Activated CD8-positive, alpha-beta memory T cell treated with anti-CD3 and anti-CD28 coated beads, Interleukin-2, amount 50 U/mL, for 24 hours (primary cell): ENCODE measurements around the gene TLE7.

Experiments used
- DNase-seq: peaks from one replicate; pipeline ENCODE4 v3.0.0-alpha.2; 2020; ENCODE audit errors: extremely low read depth

The TLE7 gene

DNA sequence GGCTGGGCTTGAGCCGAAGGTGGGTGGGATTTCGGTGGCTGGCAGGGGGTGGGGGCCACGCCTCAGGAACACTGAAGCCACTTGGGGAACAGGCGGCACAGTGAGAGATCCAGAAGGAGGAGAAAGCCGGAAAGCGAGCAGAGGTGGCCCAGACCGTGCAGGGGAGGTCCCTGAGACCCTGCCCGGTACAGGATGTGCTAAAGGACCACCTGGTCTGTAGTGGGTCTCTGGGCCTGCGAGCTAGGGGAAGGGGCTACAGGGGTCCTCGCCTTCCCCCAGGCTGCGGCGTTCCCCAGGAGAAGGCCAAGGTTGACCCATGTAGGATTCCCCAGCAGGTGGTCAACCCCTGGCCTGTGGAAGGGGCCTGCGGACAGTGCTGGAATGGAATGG, at the start of gene TLE7:
TSS of gene TLE7 (minus strand) at position 4 of the 390 bp plus-strand sequence. CDS start 8,730 bp downstream, outside the sequence.
- no peak for DNase-seq

DNA sequence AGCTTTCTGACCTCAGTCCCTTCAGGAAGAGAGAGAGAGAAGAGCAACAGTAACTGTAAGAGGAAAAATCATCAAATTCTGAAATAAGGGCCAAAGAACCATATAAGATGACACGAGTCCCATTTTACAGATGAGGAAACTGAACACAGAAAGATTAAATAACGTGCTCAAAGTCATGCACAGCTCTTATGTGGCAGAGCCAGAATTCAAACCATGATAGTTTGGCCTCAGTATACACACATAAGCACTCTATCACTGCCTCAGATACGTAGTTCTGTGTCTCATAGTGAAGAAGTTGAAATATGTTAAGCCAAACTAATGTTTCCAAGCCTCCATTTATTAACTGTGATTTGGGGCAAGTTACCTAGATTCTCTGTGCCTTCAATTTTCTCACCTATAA, 49.2 kb upstream of the TLE7 start:
- no peak for DNase-seq

DNA sequence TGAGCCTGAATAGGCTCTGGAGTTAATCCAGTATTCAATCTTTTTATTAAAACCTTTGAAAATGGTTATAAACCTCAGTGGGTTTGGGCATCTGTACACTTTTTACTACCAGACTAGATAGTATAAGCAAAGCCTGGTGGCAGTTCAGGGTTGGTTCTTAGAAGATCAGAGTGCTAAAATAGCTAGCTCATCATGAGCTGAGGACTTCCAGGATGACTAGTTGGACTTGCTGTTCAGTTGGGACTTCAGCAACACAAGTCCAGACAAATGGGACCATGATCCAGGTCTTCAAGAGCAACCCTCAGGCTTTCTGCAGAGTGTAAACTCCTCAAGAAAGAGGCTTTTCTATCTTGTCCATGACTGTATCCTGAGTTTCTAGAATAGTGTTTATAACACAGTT, 48.5 kb upstream of the TLE7 start:
- DNase-seq: no peak

DNA sequence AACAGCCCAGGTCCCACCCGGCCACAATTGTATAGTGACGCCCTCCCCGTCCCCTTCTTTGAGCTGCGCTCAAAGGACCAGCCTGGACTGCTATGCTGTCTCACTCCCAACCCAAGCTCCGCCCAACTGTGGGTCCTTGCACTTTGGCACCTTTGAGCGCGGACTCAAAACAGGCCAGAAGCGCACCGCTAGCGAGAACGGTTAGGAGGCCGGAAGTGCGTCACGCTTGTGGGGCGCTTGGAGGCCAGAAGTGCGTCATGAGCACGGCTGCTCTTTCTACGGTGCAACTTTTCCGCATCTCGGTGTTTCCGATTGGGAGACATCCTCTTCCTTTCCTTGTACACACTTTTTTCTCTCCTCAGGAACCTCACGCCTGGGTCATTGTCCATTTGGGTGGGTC, 47.3 kb upstream of the TLE7 start, which contains the start of gene ZNF19:
TSS of gene ZNF19 (minus strand) at position 203 of the 400 bp plus-strand sequence. CDS start 7,210 bp downstream, outside the sequence.
- DNase-seq: no peak

DNA sequence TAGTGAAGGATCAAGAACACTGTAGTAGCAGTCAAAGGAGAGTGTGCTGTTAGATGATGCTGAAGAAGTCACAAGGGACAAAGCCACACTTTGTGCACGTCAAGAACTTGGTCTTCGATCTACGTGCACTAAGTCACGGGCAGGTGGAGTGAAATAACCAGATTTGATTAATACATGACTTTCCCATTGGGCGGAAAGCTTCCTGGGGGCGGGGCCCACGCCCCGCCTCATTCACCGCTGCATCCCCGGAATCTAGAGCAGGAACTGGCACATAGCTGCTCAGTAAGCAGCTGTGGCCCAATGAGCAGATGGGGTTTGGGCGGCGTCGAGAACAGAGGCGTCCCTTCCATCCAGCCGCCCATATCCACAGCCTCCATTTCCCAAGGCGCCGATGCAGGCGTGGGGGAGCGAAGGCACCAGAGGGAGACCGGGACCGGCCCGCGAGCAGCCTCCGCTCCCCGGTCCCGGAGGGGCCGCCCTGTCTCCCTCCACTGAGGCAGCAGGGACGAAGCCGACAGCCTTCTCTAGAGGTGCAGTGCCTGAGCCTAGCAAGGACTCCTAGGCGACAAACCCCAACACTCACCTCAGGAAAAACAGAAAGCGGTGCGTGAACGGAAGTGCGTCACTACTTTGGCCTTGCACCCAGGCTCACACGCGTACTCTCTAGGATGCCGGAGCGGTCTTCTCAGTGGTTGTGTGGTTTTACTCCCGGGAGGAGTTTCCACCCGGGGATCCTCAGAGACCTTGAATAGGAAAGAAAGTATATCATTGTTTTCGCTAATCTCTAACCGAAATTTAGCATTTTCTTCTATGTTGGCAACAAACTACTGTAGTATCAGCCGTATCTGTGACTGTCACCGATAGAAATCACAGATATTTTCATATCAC, 42.4 kb upstream of the TLE7 start:
- DNase-seq: peak; percentile 52

DNA sequence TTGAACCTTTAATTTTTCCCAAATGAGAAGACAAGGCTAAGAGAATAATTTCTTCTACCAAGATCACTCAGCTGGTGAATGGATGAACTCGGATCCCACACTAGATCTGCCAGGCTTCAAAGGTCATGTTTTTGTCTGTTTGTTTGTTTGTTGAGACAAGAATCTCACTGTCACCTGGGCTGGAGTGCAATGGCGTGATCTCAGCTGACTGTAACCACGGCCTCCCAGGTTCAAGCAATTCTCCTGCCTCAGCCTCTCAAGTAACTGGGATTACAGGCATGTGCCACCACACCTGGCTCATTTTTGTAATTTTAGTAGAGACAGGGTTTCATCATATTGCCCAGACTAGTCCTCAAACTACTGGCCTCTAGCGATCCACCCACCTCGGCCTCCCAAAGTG, 40.7 kb upstream of the TLE7 start:
- no peak for DNase-seq

DNA sequence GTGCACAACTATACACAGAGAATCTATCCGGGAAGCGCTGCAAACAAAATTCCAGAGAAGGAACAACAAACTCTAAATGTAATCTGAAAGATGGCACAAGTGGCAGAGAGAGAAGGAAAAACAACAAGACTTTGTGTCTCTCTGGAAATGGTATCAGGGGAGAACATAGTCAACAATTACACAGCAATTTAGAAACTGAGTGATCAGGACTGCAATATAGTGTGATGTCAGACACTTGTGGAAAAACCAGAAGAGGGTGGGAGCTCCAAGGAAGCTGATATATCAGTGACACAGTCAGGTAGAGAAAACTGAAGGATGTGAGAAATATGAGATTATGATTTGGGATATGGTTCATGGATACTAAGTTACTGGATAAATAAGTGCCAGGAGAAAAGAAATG, 39.1 kb upstream of the TLE7 start:
- DNase-seq: no peak

DNA sequence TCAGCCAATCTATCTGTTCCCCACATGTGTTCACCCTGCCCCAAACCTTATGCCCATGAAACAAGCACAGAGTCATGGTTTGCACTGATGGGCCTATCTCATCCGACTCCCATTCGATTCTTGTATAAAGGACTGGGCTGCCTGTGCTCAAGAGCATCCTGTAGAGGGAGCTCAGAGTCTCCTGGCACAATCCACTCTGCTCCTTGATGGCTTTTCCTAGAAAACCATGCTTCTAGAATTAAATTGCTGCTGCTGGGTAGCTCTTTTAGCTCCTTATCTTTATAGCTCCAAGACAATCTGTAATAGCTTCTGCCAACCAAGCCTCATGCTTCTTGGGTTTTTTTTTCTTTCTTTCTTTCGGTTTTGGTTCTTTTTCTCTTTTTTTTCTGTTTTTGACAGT, 37.6 kb upstream of the TLE7 start:
- no peak for DNase-seq

DNA sequence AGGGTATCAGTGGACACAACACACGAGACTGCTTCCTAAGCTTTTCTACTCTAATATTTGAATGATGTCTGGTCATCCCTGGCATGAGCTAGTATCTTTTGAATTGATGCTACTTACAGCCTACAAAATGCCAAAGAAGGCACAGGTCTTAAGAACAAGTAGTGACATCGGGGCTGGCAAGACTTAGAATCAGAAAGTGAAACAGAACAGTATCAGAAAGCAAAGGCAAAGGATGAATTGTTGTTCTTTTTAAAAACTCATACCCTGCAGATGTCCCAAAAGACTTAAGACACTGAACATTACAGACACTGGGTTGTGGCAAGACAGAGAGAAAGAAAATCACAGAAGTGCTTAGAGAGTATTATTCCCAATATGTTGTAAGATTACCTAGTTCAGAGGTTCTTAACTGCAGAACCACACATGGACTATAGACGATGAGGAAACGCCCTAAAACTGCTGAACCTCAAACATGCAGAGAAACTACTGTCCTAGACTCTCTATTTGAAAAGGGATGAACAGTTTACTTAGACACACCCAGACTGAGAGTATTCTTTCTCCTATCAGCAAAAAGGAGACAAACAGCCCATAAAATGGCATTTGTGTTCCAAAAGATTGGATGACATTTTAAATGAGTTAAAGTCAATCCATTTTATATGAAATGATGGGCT, 34.7 kb upstream of the TLE7 start:
- DNase-seq: no peak

DNA sequence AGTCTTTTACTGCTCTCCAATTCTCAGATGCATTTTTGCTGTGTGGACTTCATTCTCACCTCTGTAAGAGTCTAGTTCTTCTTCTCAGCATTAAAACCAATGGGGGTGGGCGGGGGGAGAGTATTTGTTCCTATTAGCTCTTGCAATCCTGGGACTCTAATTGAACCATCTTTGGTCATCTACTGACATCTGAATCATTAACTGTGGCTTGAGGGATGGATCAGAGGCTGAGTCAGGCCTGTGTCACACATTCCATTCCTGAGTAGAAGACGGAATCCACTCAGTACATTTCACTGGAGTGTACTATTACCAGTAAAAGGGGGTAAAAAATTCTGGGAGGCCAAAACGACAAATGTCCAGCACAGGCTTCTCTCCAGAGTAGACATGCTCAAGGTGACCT, 33.0 kb upstream of the TLE7 start:
- no peak for DNase-seq

DNA sequence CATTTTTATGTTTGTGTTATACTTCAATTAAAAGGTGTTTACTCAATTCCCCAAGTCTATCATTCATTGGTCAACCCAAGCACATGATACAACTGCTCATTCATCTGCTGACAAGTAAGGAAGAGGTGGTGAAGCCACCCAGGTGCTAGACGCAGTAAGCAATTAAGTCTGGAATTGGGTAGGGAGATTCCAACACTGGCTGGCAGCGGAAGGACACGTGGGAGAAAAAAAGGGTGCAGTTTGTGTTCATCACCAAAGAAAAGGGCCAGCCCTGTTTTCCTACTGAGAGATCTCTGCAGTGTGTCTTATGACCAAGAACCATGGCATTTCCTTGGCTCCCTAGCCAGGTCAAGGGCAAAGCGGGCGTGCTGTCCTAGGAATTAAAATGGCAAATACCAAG, 32.0 kb upstream of the TLE7 start:
- no peak for DNase-seq

DNA sequence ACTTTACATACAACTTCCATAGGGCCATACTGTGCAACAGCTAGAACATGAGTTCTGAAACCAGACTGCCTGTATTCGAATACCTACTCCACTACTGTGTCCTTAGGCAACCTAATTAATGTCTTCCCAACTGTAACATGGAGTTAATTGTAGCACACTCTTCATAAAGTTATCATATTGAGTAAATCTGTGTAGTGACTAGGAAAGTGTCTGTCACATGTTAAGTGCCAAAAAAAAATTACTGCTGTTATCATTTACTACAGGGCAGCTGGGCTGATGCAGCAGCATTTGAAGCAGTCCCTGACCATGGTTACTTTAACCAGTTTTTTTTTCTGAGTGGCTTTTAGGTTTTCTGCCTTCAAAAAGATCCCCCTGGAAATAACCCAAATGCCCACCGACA, 31.1 kb upstream of the TLE7 start:
- no peak for DNase-seq

DNA sequence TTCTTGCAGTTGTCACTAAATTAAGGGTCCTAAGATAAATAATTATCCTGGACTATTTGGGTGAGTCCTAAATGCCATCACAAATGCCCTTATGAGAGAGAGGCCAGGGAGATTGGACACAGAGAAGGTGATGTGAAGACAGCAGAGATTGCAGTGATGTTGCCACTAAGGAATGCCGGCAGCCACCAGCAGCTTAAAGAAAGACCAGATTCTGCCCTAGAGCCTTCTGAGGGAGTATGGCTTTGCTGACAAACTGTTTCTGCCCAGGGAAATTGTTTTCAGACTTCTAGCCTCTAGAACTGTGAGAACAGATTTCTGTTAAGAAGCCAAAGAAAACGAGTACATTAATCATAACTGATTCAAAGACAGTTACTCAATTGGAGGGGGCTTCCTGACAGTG, 30.2 kb upstream of the TLE7 start:
- no peak for DNase-seq

DNA sequence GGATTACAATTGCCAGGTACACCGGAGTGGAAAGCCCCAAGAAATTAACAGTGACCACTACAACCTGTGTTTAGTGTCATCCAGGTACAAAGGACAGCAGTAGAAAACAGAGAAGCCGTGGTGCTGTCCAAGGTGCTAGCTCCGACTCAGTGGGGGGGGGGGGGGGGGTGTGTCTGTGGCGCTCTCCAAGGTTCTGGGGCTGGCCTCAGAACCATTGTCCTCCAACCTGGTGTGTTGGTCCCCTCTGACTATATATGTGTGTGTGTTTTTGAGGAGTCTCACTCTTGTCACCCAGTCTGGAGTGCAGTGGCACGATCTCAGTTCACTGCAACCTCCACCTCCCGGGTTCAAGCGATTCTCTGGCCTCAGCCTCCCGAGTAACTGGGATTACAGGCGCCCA, 26.0 kb upstream of the TLE7 start:
- DNase-seq: no peak

DNA sequence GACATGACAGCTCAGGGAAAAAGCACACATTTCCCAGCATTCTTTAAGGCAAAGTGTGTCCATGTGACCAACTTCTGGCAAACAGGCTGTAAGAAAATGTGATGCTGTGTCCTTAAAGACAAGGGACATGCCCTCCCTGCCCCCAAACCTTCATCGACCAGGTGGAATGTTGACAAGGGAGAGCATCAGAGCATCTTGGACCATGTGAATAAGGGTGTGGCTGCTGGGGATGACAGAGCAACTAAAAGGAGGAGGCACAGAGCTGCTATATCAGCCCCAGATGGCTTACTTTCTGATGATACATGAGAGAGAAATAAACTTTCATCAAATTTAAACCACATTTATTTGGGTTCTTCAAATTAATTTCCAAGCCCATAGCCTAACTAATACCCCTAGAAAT, 22.4 kb upstream of the TLE7 start:
- no peak for DNase-seq

DNA sequence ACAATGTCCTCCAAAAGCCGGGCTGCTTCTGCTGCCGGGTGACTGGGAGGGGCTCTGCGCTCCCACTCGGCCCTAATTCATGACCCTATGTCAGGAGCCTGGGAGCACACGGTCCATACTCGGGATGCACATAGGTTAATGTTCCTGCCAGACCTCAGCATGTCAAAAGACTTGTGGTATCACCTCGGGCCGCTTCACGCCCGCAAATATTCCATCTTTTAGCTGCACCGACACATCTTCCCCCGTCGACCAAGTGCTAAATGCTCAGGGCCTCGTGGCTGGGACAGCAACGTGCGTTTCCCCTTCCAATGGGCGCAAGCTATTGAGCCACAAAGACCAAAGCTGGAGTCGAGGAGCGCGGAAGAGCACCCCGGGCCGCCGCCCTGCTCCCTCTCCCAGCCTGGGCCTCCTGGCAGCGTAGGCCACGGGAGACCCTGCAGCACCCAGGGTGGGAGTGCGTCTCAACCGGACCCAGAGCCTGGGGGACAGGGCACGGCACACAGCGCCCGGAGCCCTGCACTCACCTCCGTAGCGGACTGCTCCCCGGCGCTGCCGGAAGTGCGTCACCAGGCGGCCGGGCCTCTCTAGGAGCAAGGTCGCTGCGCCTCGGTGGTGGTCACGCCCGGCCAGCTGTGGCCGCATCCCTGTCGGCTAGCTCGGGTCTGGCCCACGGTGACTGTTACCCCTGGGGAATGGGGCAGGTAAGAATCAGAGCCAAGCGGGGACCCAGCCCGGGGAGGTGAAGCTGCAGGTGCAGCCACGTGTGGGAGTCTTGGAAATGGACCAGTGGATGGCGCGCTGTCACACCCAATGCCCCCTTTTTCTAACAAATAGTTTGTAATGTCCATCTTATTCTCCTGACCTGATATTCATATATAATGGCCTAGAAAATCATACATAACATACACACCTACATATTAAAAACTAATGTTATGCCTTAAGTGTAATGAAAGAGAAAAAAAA, 20.1 kb upstream of the TLE7 start, which contains the start of gene ZNF23:
TSS of gene ZNF23 (minus strand) at position 562 of the 963 bp plus-strand sequence. CDS start 5,451 bp downstream, outside the sequence.
- peak; percentile 38 for DNase-seq

DNA sequence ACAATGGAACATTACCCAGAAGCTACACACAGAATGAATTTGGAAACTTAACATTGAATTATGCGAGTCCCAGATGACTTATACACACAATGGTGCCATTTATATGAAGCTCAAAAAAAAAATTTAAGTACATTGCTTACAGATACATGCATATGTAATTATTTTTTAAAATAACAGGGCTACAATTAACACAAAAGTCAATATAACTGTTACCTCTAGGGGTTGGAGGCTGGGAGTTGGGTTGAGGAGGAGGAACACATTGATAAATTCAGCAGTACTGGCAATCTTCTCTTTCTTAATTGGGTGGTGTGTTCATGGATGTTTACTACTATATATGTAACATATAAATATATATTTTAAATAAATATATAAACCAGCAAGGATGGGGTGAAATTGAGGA, 19.1 kb upstream of the TLE7 start:
- no peak for DNase-seq

DNA sequence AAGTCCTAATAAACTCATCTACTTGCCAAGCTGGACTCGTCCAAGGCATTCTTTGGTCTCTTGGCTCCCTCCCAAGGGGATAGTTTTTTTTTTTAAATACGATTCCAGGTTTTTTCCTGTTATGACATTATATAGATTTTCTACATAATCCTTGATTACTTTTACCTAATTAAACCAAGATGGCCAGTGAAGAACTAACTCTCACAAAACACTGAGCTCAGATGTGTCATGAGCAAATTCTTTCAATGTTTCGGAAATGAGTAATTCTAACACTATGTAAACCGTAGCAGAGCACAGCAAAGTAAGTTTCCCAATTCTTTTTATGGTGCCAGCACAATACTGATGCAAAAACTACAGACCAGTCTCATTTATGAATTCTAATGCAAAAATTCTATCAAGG, 18.4 kb upstream of the TLE7 start:
- DNase-seq: no peak

DNA sequence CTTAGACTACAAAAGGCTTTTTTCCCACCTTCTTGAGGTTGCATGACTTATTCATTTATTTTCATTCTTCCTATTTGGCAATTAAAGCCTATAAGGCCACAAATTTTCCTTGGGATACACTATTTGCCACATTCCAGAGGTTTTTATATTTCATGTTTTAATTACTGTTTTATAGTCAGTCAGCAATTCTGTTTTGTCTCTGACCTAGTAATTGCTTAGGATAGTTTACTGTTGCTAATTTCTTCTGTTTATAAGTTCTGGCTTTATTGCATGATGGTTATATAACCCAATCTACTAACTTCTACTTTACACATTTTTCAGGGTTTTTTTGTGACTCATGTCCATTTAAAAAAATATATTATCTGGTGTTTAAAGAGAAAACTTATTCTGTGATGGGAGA, 17.7 kb upstream of the TLE7 start:
- DNase-seq: no peak

DNA sequence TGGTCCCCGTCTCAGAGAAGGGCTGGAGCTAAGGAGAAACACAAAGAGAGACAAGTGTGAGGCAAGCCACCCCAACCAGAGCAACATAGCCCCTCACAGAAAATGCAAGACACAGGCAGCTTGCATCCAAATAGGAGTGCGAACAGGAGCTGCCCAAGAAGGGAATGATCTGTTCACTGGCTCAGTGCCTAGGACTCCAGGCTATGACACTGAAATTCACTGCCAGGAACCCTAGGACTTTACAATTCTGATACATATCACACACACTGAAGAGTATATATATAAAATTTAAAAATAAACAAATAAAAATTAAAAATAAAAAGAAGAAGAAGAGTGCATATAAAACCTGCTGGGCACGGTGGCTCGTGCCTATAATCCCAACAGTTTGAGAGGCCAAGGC, 14.9 kb upstream of the TLE7 start:
- DNase-seq: no peak

DNA sequence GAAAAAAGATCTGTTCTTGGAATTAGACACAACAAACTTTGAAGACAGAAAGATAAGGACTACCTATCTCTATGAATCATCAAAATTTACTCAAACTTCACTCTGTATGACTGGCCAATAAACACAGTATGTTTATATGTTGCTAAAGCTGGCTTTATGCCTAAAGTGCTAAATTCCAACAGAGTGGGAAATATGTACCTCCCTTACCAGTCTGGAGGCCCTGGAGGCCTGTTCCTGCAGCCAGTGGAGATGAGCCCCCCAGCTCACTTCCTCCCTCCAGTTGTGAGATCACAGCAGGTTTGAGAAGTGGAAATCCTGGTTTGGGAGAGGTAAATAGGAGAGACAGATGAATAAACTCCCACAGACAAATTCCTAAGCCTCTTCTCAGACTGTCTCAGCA, 11.2 kb upstream of the TLE7 start:
- no peak for DNase-seq

DNA sequence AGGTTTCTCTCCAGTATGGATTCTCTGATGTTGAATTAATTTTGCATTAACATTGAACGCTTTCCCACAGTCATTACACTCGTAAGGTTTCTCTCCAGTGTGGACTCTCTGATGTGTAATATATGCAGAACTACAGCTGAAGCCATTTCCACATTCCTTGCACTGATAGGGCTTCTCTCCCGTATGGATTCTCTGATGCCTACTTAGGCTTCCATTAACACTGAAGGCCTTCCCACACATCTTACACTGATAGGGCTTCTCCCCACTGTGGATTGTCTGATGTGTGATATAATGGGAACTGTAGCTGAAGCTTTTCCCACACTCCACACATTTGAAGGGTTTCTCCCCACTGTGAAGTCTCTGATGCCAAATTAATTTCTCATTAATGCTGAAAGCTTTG, 7.2 kb upstream of the TLE7 start:
- no peak for DNase-seq
